K562 (cell line): ENCODE measurements around the gene CCDC70. TPM values are rescaled to one million over a fixed set of nuclear protein-coding genes. Genes with fewer than 3 reads are reported as not detected.
A peak's percentile ranks its signal among the peaks of the same experiment; 100 is the strongest.

Experiments
- ATAC-seq: fragments of 200-7000 bp; cut with Tn5 transposase; 3 replicates; pipeline ENCODE4 v1.9.1; 2020; ENCODE audit warnings: moderate library complexity
- BruUV-seq: library from RNA; stranded (reverse); fragments of 400-500 nt; replicated peaks from 2 replicates; lab custom pipeline; 2021; lab: Mats Ljungman, UMichigan
- CTCF ChIA-PET: fragments of 300-600 bp; formaldehyde crosslinking; extraction: SDS; loops from one replicate; lab custom pipeline; 2021; ENCODE audit warnings: low intra/inter-chr PET ratio; lab: Yijun Ruan, JAX
- POLR2A ChIA-PET: fragments of 300-600, 350-650 bp; sonication (Branson Sonifier 250); formaldehyde crosslinking; extraction: SDS; loops from one replicate; lab custom pipeline; 2021; ENCODE audit warnings: antibody characterized with exemption, inconsistent platforms; lab: Yijun Ruan, JAX
- DNase-seq, 4 experiments: peaks; one replicate each; pipeline versions ENCODE4 v3.0.0 to v3.0.0-alpha.2; 2011 to 2018; ENCODE audit warnings: low spot score in 3 of 4, mixed read lengths in 3 of 4; ENCODE audit errors: extremely low read depth in 1 of 4
- FAIRE-seq: peaks from 2 replicates; lab custom pipeline; 2011; peaks lifted over from hg19 to GRCh38; lab: Jason Lieb, UNC
- H2AFZ ChIP-seq: 2 replicates; pipeline ENCODE4 v1.6.0; 2011; ENCODE audit warnings: low read depth, low read length, control low read depth, inconsistent platforms
- H3K27ac ChIP-seq: fragments of 200-600 bp; 3 replicates; pipeline ENCODE4 v1.8.0; 2011; ENCODE audit warnings: low read depth, mild to moderate bottlenecking, control low read depth, inconsistent platforms, low read length, moderate library complexity, mixed read lengths; ENCODE audit errors: extremely low read depth
- H3K27me3 ChIP-seq, 2 experiments: fragments of 300-600 bp in 1 of 2; 2 replicates in 1 of 2; 3 replicates in 1 of 2; pipeline versions ENCODE4 v1.6.0 to v1.8.0; 2011; ENCODE audit warnings: inconsistent platforms in 2 of 2, low read length in 2 of 2, mild to moderate bottlenecking in 1 of 2, mixed read lengths in 1 of 2, moderate library complexity in 1 of 2; ENCODE audit not compliant: control insufficient read depth in 2 of 2, insufficient read depth in 2 of 2
- H3K36me3 ChIP-seq: fragments of 300-600 bp; 3 replicates; pipeline ENCODE4 v1.8.0; 2011; ENCODE audit warnings: mild to moderate bottlenecking, low read length, inconsistent platforms; ENCODE audit not compliant: control insufficient read depth, insufficient read depth
- H3K4me1 ChIP-seq, 2 experiments: fragments of 200-600 bp in 1 of 2; replicated peaks in 1 of 2; 2 replicates in 1 of 2; 3 replicates in 1 of 2; pipeline versions ENCODE4 v1.5.1 to v1.8.0; 2011; ENCODE audit warnings: inconsistent platforms in 2 of 2, low read length in 2 of 2, mild to moderate bottlenecking in 1 of 2, mixed read lengths in 1 of 2, moderate library complexity in 1 of 2; ENCODE audit not compliant: control insufficient read depth in 2 of 2, insufficient read depth in 2 of 2
- H3K4me2 ChIP-seq: 2 replicates; pipeline ENCODE4 v1.6.1; 2011; ENCODE audit warnings: low read length, control low read depth, inconsistent platforms, mixed read lengths; ENCODE audit not compliant: insufficient read depth
- H3K4me3 ChIP-seq: fragments of 200-600 bp; sonication (generic), shearing (Covaris generic); 2 replicates; pipeline ENCODE4 v1.5.1; 2016; ENCODE audit warnings: control low read depth, inconsistent platforms
- H3K79me2 ChIP-seq: fragments of 200-600 bp; 3 replicates; pipeline ENCODE4 v1.8.0; 2011; ENCODE audit warnings: low read length, inconsistent platforms; ENCODE audit not compliant: control insufficient read depth, insufficient read depth
- H3K9ac ChIP-seq, 2 experiments: 2 replicates each; pipeline versions ENCODE4 v1.6.0 to v1.6.1; 2011; ENCODE audit warnings: low read depth in 2 of 2, low read length in 2 of 2, control low read depth in 1 of 2, inconsistent platforms in 1 of 2, mild to moderate bottlenecking in 1 of 2, mixed read lengths in 1 of 2; ENCODE audit not compliant: insufficient read depth in 1 of 2
- H3K9me1 ChIP-seq: one replicate; pipeline ENCODE4 v1.6.0; 2011; ENCODE audit warnings: inconsistent platforms, mild to moderate bottlenecking, low read length, moderate library complexity; ENCODE audit not compliant: control insufficient read depth, insufficient read depth
- H3K9me3 ChIP-seq: replicated peaks from 2 replicates; pipeline ENCODE4 v1.5.1; 2011; ENCODE audit warnings: low read depth, low read length, inconsistent platforms; ENCODE audit not compliant: control insufficient read depth, insufficient read depth
- H4K20me1 ChIP-seq: replicated peaks from 2 replicates; pipeline ENCODE4 v1.6.1; 2011; ENCODE audit warnings: low read length, inconsistent platforms, mixed read lengths; ENCODE audit not compliant: control insufficient read depth, insufficient read depth
- CEBPB ChIP-seq: fragments of 450-650 bp; IDR thresholded peaks from 2 replicates; pipeline ENCODE4 v1.6.1; 2016; ENCODE audit warnings: missing genetic modification characterization, missing compliant biosample characterization
- CEBPG ChIP-seq, 3 experiments: fragments of 200-800 bp in 1 of 3; sonication (Bioruptor generic) in 1 of 3; sonication (generic) in 1 of 3; formaldehyde crosslinking in 1 of 3; IDR thresholded peaks in 2 of 3; conservative IDR thresholded peaks in 1 of 3; 2 replicates each; pipeline versions ENCODE4 v1.6.1 to v1.8.0; 2016 to 2022; ENCODE audit warnings: missing compliant biosample characterization in 2 of 3, missing genetic modification characterization in 2 of 3, mild to moderate bottlenecking in 1 of 3, missing genetic modification reagents in 1 of 3
- E2F3 ChIP-seq: fragments of 250-450 bp; sonication (Bioruptor Pico); IDR thresholded peaks from 2 replicates; pipeline ENCODE4 v1.4.0; 2020; ENCODE audit warnings: mild to moderate bottlenecking
- MEF2D ChIP-seq: conservative IDR thresholded peaks from 2 replicates; pipeline ENCODE4 v1.6.1; 2016; ENCODE audit warnings: low read depth, missing genetic modification characterization, missing compliant biosample characterization
- MTF1 ChIP-seq: fragments of 250-450 bp; sonication (Bioruptor Pico); IDR thresholded peaks from 2 replicates; pipeline ENCODE4 v1.9.0; 2021; ENCODE audit warnings: moderate library complexity, mild to moderate bottlenecking, inconsistent platforms, borderline replicate concordance
- ZBTB9 ChIP-seq: fragments of 450-650 bp; formaldehyde crosslinking; IDR thresholded peaks from 2 replicates; pipeline ENCODE4 v1.4.0; 2020; ENCODE audit warnings: mild to moderate bottlenecking, moderate library complexity
- ZNF140 ChIP-seq: fragments of 250-450 bp; sonication (Bioruptor Pico); IDR thresholded peaks from 2 replicates; pipeline ENCODE4 v1.8.0; 2021; ENCODE audit warnings: moderate library complexity, mild to moderate bottlenecking, inconsistent platforms
- ZNF586 ChIP-seq: fragments of 450-650 bp; formaldehyde crosslinking; conservative IDR thresholded peaks from 2 replicates; pipeline ENCODE4 v1.4.0; 2020; ENCODE audit warnings: mild to moderate bottlenecking, moderate library complexity
- WGBS: fragments of 100-300 bp; shearing (Covaris generic); methylation state at CpG from one replicate; pipeline ENCODE4 v1.1.6; 2016; ENCODE audit warnings: low coverage, mixed read lengths; ENCODE audit not compliant: insufficient coverage; ENCODE audit errors: missing lambda C conversion rate; 5-methylcytosine and 5-hydroxymethylcytosine counted together
- in situ Hi-C: fragments of 300-500 bp; cut with MboI; formaldehyde crosslinking; loops from 4 replicates; pipeline ENCODE4 v1.15.0; 2018; ENCODE audit warnings: inconsistent platforms, mixed read lengths
- intact Hi-C: fragments of 100-400 bp; cut with micrococcal nuclease; formaldehyde crosslinking; loops from 2 replicates; pipeline ENCODE4 v1.14.2; 2022
- polyA plus RNA-seq, 8 experiments: library from polyadenylated mRNA; depleted of rRNA in 4 of 8; stranded (reverse) in 5 of 8; unstranded in 3 of 8; fragments of >200 nt; fragmentation: Nextera tagmentation in 2 of 8; fragmentation: Illumina TruSeq in 1 of 8; extraction: Ambion mirVana in 2 of 8; extraction: Trizol in 1 of 8; gene quantifications; 2 replicates each; pipeline versions ENCODE4 v1.2.1 to v1.2.3, GENCODE V29; 2011 to 2014; ENCODE audit warnings: inconsistent platforms in 1 of 8, missing spikeins in 1 of 8
- total RNA-seq, 7 experiments: library from RNA; depleted of rRNA in 6 of 7; stranded (reverse); fragments of >200 nt in 6 of 7; fragmentation: Illumina TruSeq in 2 of 7; extraction: Trizol in 2 of 7; gene quantifications; 2 replicates each; pipeline versions ENCODE4 v1.2.1 to v1.2.3, GENCODE V29; 2011 to 2021; ENCODE audit warnings: low replicate concordance in 1 of 7

CCDC70 gene
- total and polyA plus RNA-seq, 9 of the 15 experiments (the other 6 are each of a cell fraction or from before 2014, with no cell fraction given) = not detected

DNA sequence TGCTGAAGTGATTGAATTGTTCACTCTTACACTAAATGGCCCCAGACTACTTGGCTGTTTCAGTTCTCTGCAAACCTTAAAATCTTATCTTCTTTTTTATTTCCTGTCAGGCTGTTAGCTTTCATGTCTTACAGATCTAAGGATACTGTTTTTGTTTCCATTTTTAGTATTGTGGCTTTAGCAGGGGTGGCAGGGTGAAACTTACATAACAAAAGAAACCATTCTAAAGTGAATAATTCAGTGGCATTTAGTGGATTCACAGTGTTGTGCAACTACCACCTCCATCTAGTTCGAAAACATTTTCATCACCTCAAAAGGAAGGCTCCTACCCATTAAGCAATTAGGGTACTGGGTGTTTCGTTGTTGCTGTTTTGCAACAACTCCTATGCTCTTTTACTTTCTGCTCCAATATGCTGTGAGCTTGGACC is 36.6 kb upstream of the CCDC70 start:
- Histone ChIP-seq H3K27me3 (peaks cover 3 to 33% of the 10 kb centered on the region in 2 experiments; a peak in 4 of 5 replicates), H3K9me3 (no peaks in the 10 kb centered on the region), H3K4me1 (no peaks in the 10 kb centered on the region; a peak in 1 of 5 replicates), H3K4me2 (no peak overlapping the region), H3K9ac (no peak overlapping the region), H3K27ac (no peak overlapping the region), H3K9me1 (no peaks in the 10 kb centered on the region), H3K4me3 (no peak overlapping the region), H4K20me1 (no peaks in the 10 kb centered on the region), H3K36me3 (no peaks in the 10 kb centered on the region), H2AFZ (no peak overlapping the region), H3K79me2 (no peaks in the 10 kb centered on the region)
- POLR2A ChIA-PET = interaction anchor here (0.7 kb wide), 1 partner anchor 16 kb away, joined by 3 read pairs; no protein-coding TSS in a partner anchor
- in situ Hi-C loops (loop anchor here (10.0 kb wide), 1 partner anchor 300 kb away; the partner anchor contains the start of gene NEK5), intact Hi-C loops (no loop called here)
- ATAC-seq = no peak
- 24% methylated on average over 2 of the region's 2 CpGs for WGBS
- FAIRE-seq = no peak
- no TSS peak for BruUV-seq
- CTCF ChIA-PET = no interaction called here
- peak; percentile 53 for TF ChIP-seq CEBPB (tag)
- TF ChIP-seq ZBTB9 = peak; percentile 51; the same call in 1 of the 2 replicates
- no peak for TF ChIP-seq E2F3
- TF ChIP-seq MEF2D (tag) = peak; percentile 35; the same call in 1 of the 2 replicates
- no peak for TF ChIP-seq ZNF586 (CRISPR knock-in tag)
- no peak for TF ChIP-seq ZNF140 (CRISPR knock-in tag)
- TF ChIP-seq MTF1 = no peak
- TF ChIP-seq CEBPG (CRISPR knock-in tag; IDR thresholded peaks at IDR 0.05) = no peak
- TF ChIP-seq CEBPG (tag; conservative IDR thresholded peaks at IDR 0.05 in 1 of 2, IDR thresholded peaks at IDR 0.05 in 1 of 2) = peak; percentile 39 to 72; a peak in 2 of 4 replicates
- no peak for DNase-seq
